Measurements from ENCODE around the gene ELMOD2. TPM values are rescaled to one million over a fixed set of nuclear protein-coding genes. Genes with fewer than 3 reads are reported as not detected.

Gene ELMOD2, protein sequence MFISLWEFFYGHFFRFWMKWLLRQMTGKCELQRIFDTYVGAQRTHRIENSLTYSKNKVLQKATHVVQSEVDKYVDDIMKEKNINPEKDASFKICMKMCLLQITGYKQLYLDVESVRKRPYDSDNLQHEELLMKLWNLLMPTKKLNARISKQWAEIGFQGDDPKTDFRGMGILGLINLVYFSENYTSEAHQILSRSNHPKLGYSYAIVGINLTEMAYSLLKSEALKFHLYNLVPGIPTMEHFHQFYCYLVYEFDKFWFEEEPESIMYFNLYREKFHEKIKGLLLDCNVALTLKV
- polyA plus RNA-seq, result 10 to 100 TPM in 1 of 4 donors, 1 to 10 TPM in 3; 5.6 to 36.3 (median 7.6) TPM
- long read RNA-seq, donor 1, full-length matches to known transcripts, result 12 of 12 reads
- long read RNA-seq, donor 1, partial matches to known transcripts, result 0 of 12 reads
- long read RNA-seq, donor 1, other reads (novel, unspliced or antisense), result 0 of 12 reads
- long read RNA-seq, donor 2, full-length matches to known transcripts, result 3 of 3 reads
- long read RNA-seq, donor 2, partial matches to known transcripts, result 0 of 3 reads
- long read RNA-seq, donor 2, other reads (novel, unspliced or antisense), result 0 of 3 reads
- long read RNA-seq, donor 3, full-length matches to known transcripts, result 7 of 7 reads
- long read RNA-seq, donor 3, partial matches to known transcripts, result 0 of 7 reads
- long read RNA-seq, donor 3, other reads (novel, unspliced or antisense), result 0 of 7 reads
- long read RNA-seq, donor 4, result 0 reads
- long read RNA-seq, donor 5, full-length matches to known transcripts, result 2 of 2 reads
- long read RNA-seq, donor 5, partial matches to known transcripts, result 0 of 2 reads
- long read RNA-seq, donor 5, other reads (novel, unspliced or antisense), result 0 of 2 reads
- long read RNA-seq, donor 6, full-length matches to known transcripts, result 3 of 3 reads
- long read RNA-seq, donor 6, partial matches to known transcripts, result 0 of 3 reads
- long read RNA-seq, donor 6, other reads (novel, unspliced or antisense), result 0 of 3 reads
- long read RNA-seq, donor 7, full-length matches to known transcripts, result 7 of 12 reads
- long read RNA-seq, donor 7, partial matches to known transcripts, result 0 of 12 reads
- long read RNA-seq, donor 7, other reads (novel, unspliced or antisense), result 5 of 12 reads
- long read RNA-seq, donor 8, result 0 reads
- long read RNA-seq, donor 9, full-length matches to known transcripts, result 1 of 1 reads
- long read RNA-seq, donor 9, partial matches to known transcripts, result 0 of 1 reads
- long read RNA-seq, donor 9, other reads (novel, unspliced or antisense), result 0 of 1 reads
- long read RNA-seq, donor 10, full-length matches to known transcripts, result 6 of 6 reads
- long read RNA-seq, donor 10, partial matches to known transcripts, result 0 of 6 reads
- long read RNA-seq, donor 10, other reads (novel, unspliced or antisense), result 0 of 6 reads

DNA sequence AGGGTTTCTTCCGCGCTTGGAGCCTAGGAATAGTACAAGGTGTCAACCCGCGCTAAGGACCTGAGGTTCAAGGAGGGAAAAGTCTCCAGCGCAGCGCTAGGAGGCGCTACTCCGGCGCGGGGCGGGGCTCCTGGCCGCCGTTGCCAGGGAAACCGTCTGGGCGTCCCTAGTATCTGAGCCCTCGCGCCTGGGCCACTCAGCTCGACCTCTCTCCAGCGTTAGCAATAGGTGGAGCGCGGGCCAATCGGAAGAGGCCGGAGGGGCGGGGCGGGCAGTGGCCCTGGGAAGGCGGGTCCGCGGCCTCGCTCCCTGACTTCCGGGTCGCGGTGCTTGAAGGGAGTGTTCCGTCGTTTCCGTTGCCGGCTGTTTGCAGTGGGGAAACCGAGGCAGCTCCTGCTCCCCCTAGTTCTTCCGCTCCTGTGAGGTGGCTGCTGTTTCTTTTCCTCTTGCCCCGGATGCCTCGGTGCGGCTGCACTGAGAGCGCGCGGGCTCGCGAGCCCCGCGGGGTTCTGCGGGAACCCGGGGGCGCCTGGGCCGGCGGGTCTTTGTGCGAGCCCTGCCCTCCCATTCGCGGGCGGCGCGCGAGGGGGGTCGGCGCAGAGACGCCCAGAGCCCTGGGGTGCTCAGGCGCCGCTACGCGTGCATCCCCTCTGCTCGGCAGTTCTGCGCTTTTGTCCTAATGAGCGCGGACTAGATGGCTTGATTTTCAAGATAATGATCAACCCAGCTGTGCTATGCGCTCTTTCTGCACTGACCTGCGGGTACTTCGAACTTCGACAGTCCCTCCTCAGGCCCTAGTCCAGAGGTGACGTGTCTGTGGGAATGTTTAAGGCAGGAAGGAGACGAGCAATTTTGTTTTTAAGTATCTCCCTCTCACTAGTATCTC, at the start of gene ELMOD2:
ELMOD2 (plus strand) TSS at position 312 of the 886 bp plus-strand sequence. CDS start 1,261 bp downstream, outside the sequence.
- Histone ChIP-seq H3K27ac (ENCODE audit: low read depth in 1 of 3, low read length in 2 of 3) (peak within 1 kb of the TSS; percentile 78 to 88 (median 84)), H3K4me1 (ENCODE audit: control insufficient read depth in 3 of 3, insufficient read depth in 2 of 3, low read depth in 1 of 3, low read length in 2 of 3) (peaks cover 0 to 5% (median 5%) of the 10 kb centered on the region in 3 donors), H3K9me3 (ENCODE audit: control insufficient read depth in 2 of 2, insufficient read depth in 1 of 2, low read depth in 1 of 2, low read length in 1 of 2) (no peaks in the 10 kb centered on the region), H3K27me3 (ENCODE audit: control insufficient read depth in 3 of 3, insufficient read depth in 3 of 3, low read length in 3 of 3) (no peaks in the 10 kb centered on the region), H3K4me3 (ENCODE audit: low read depth in 1 of 3, low read length in 3 of 3) (peak within 1 kb of the TSS; percentile 65 to 91 (median 68)), H3K36me3 (ENCODE audit: control insufficient read depth in 3 of 3, insufficient read depth in 2 of 3, low read depth in 1 of 3, low read length in 3 of 3) (peaks cover 0 to 3% (median 0%) of the 10 kb centered on the region in 3 donors)
- DNase-seq, result peak; percentile 98 to 99
- no peak for FAIRE-seq
- 0% methylated on average over 69 to 77 of the region's 77 CpGs for WGBS, 3 donors

DNA sequence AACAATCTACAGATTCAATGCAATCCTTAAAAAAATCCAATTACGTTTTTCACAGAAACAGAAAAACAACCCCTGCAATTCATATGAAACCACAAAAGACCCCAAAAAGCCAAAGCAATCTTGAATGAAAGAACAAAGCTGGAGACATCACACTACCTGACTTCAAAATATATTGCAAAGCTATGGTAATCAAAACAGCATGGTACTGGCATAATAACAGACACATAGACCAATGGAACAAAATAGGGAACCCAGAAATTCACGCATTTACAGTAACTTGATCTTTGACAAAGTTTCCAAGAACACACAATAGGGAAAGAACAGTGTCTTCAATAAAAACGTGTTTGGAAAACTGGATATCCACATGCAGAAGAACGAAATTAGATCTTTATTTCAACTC, 40.5 kb upstream of the ELMOD2 start:
- FAIRE-seq (no peak), DNase-seq (no peak)
- WGBS, 3 donors, result 85 to 92% (median 87%) methylated on average over 4 of the region's 4 CpGs

DNA sequence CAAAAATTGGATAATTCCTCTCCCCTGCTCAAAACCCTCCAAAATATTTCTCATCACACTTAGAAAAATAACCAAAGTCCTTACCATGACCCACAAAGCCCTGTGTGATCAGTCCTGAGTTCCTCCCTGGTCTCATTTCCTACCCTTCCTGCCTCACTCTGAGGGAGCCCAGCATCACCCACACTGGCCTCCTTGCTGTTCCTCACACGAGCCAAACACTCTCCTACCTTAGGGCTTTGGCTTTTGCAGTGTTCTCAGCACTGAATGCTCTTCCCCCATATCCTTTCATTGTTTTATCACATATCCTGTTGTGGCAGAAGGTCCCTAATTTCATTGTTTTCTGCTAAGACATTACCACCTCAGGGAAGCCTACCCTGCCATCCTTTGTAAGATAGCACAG, 38.0 kb upstream of the ELMOD2 start:
- Histone ChIP-seq H3K9me3 (ENCODE audit: control insufficient read depth in 2 of 2, insufficient read depth in 1 of 2, low read depth in 1 of 2, low read length in 1 of 2) (no peaks in the 10 kb centered on the region), H3K27ac (ENCODE audit: low read depth in 1 of 3, low read length in 2 of 3) (no peak overlapping the region), H3K4me1 (ENCODE audit: control insufficient read depth in 3 of 3, insufficient read depth in 2 of 3, low read depth in 1 of 3, low read length in 2 of 3) (no peaks in the 10 kb centered on the region), H3K4me3 (ENCODE audit: low read depth in 1 of 3, low read length in 3 of 3) (no peak overlapping the region), H3K36me3 (ENCODE audit: control insufficient read depth in 3 of 3, insufficient read depth in 2 of 3, low read depth in 1 of 3, low read length in 3 of 3) (no peaks in the 10 kb centered on the region), H3K27me3 (ENCODE audit: control insufficient read depth in 3 of 3, insufficient read depth in 3 of 3, low read length in 3 of 3) (peaks cover 0 to 4% (median 0%) of the 10 kb centered on the region in 3 donors)
- DNase-seq (no peak), FAIRE-seq (no peak)
- 62 to 77% (median 65%) methylated on average over 1 of the region's 1 CpG for WGBS, 3 donors

More for the DNA sequence above, 40.5 kb upstream of the ELMOD2 start:
- Histone ChIP-seq H3K27ac (ENCODE audit: low read depth in 1 of 3, low read length in 2 of 3) (no peak overlapping the region), H3K4me3 (ENCODE audit: low read depth in 1 of 3, low read length in 3 of 3) (no peak overlapping the region), H3K9me3 (ENCODE audit: control insufficient read depth in 2 of 2, insufficient read depth in 1 of 2, low read depth in 1 of 2, low read length in 1 of 2) (no peaks in the 10 kb centered on the region), H3K27me3 (ENCODE audit: control insufficient read depth in 3 of 3, insufficient read depth in 3 of 3, low read length in 3 of 3) (no peaks in the 10 kb centered on the region), H3K4me1 (ENCODE audit: control insufficient read depth in 3 of 3, insufficient read depth in 2 of 3, low read depth in 1 of 3, low read length in 2 of 3) (no peaks in the 10 kb centered on the region), H3K36me3 (ENCODE audit: control insufficient read depth in 3 of 3, insufficient read depth in 2 of 3, low read depth in 1 of 3, low read length in 3 of 3) (no peaks in the 10 kb centered on the region)

DNA sequence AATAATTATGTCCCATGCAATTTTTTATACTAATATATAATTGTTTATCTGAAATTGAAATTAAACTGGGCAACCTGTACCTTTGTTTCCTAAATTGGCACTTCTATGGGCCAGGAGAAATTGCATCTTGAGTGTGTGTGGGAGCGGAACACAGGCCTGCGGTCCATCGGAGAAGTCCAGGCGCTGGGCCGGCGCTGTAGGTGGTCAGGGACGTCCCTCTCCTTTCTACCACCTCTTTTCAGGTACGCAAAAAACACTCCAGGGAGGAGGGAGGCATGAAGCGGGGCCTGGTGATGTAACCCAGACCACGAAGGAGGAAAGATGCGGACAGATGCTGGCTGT, 26.6 kb upstream of the ELMOD2 start:
- no peak for DNase-seq
- H3K36me3 ChIP-seq (ENCODE audit: control insufficient read depth in 3 of 3, insufficient read depth in 2 of 3, low read depth in 1 of 3, low read length in 3 of 3), result no peaks in the 10 kb centered on the region
- no peak for FAIRE-seq
- H3K27me3 ChIP-seq (ENCODE audit: control insufficient read depth in 3 of 3, insufficient read depth in 3 of 3, low read length in 3 of 3), result peaks cover 0 to 40% (median 12%) of the 10 kb centered on the region in 3 donors
- no peaks in the 10 kb centered on the region for H3K4me1 ChIP-seq (ENCODE audit: control insufficient read depth in 3 of 3, insufficient read depth in 2 of 3, low read depth in 1 of 3, low read length in 2 of 3)
- H3K9me3 ChIP-seq (ENCODE audit: control insufficient read depth in 2 of 2, insufficient read depth in 1 of 2, low read depth in 1 of 2, low read length in 1 of 2), result no peaks in the 10 kb centered on the region
- H3K27ac ChIP-seq (ENCODE audit: low read depth in 1 of 3, low read length in 2 of 3), result no peak overlapping the region
- 83 to 86% (median 84%) methylated on average over 11 of the region's 11 CpGs for WGBS, 3 donors
- H3K4me3 ChIP-seq (ENCODE audit: low read depth in 1 of 3, low read length in 3 of 3), result no peak overlapping the region

DNA sequence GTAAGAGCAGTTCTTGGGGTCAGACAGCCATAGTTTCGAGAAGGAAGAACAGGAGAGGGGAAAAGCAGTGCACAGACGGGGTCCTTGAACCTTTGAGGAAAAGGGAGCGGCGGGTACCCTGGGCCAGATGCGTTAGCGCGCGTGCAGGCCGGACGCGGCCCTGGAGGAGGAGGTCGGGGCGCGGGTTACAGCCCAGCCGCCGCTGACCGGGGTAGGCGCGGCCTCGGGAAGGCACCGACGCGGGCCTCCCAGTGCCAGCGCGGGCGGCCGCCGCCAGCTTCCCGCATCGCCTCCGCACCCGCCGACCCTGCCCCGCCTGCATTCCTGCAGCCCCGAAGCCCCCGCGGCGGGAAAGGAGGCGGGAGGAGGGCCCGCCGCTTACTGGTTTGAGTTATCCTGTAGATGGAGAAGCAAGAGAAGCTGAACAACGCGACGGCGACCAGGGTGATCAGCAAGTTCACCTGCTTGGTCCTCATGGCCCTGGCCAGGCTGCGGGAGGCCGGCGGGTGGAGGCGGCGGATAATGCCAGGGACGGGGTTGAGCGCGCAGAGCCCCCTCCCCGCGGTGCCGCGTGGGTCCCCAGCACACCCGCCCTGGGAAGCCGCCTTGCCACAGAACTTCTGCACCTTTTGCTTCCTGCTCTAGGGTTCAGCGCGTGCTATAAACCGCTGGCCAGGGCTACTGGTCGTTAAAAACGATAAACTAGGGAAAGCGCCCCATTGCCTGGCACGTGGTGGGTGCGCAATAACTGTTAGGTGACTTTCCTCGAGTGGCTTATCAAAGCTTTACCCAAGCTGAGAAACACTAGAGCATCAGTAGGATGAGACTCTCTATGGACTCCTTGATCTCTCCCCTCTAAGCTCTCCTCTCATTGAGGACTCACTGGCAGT, 26.0 kb upstream of the ELMOD2 start, which contains the start of gene MGAT4D:
MGAT4D (minus strand) TSS at position 547 of the 890 bp plus-strand sequence; CDS start at position 476, 71 bp downstream.
- H3K27me3 ChIP-seq (ENCODE audit: control insufficient read depth in 3 of 3, insufficient read depth in 3 of 3, low read length in 3 of 3), result peaks cover 0 to 44% (median 12%) of the 10 kb centered on the region in 3 donors
- no peak for FAIRE-seq
- H3K4me1 ChIP-seq (ENCODE audit: control insufficient read depth in 3 of 3, insufficient read depth in 2 of 3, low read depth in 1 of 3, low read length in 2 of 3), result no peaks in the 10 kb centered on the region
- H3K36me3 ChIP-seq (ENCODE audit: control insufficient read depth in 3 of 3, insufficient read depth in 2 of 3, low read depth in 1 of 3, low read length in 3 of 3), result no peaks in the 10 kb centered on the region
- H3K27ac ChIP-seq (ENCODE audit: low read depth in 1 of 3, low read length in 2 of 3), result no peak within 1 kb of the TSS
- no peaks in the 10 kb centered on the region for H3K9me3 ChIP-seq (ENCODE audit: control insufficient read depth in 2 of 2, insufficient read depth in 1 of 2, low read depth in 1 of 2, low read length in 1 of 2)
- peak; percentile 15 to 35 for DNase-seq
- H3K4me3 ChIP-seq (ENCODE audit: low read depth in 1 of 3, low read length in 3 of 3), result peak within 1 kb of the TSS in 1 of 3 donors; percentile 40
- WGBS, 3 donors, result 2 to 6% (median 4%) methylated on average over 60 to 68 of the region's 68 CpGs

DNA sequence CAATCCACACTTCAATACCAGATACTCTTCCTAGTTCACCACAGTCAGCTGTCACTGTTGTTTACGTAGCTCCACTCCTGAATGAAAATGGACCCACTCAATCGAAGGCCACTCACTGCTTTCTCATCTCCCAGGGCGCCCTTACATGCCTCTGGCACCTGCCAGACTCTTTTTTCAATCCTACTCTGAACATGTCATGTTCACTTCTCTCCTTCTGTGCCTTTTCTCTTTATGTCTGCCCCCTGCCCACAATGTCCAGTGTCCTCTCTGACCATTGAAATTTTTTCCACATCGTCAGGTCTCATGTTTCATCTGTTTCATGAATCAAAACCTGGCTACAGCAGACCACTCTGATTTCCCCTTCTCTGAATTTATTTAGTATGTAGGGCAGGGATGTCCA, 24.6 kb upstream of the ELMOD2 start:
- Histone ChIP-seq H3K4me3 (ENCODE audit: low read depth in 1 of 3, low read length in 3 of 3) (no peak overlapping the region), H3K36me3 (ENCODE audit: control insufficient read depth in 3 of 3, insufficient read depth in 2 of 3, low read depth in 1 of 3, low read length in 3 of 3) (no peaks in the 10 kb centered on the region), H3K4me1 (ENCODE audit: control insufficient read depth in 3 of 3, insufficient read depth in 2 of 3, low read depth in 1 of 3, low read length in 2 of 3) (no peaks in the 10 kb centered on the region), H3K27me3 (ENCODE audit: control insufficient read depth in 3 of 3, insufficient read depth in 3 of 3, low read length in 3 of 3) (peaks cover 0 to 44% (median 10%) of the 10 kb centered on the region in 3 donors), H3K9me3 (ENCODE audit: control insufficient read depth in 2 of 2, insufficient read depth in 1 of 2, low read depth in 1 of 2, low read length in 1 of 2) (no peaks in the 10 kb centered on the region), H3K27ac (ENCODE audit: low read depth in 1 of 3, low read length in 2 of 3) (no peak overlapping the region)
- FAIRE-seq (no peak), DNase-seq (no peak)
- WGBS, 3 donors, result 77 to 91% (median 83%) methylated on average over 4 of the region's 4 CpGs

DNA sequence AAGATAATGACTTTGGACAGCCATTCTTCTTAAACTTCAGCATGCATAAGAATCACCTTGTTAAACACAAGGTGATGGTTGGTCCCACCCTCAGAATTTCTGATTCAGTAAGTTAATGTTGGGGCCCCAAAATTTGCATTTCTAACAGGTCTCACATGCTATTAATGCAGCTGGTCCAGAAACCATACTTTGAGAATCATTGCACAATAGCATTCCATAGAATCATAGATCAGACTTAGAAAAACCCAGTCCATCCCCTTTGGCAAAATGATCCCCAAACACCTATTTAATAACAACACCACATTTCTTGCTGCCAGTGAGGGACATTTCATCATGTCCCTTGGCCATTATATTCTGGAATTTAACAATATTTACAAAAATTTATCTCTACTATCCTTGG, 19.7 kb upstream of the ELMOD2 start:
- no peak overlapping the region for H3K4me3 ChIP-seq (ENCODE audit: low read depth in 1 of 3, low read length in 3 of 3)
- H3K27me3 ChIP-seq (ENCODE audit: control insufficient read depth in 3 of 3, insufficient read depth in 3 of 3, low read length in 3 of 3), result peaks cover 0 to 30% (median 0%) of the 10 kb centered on the region in 3 donors
- H3K9me3 ChIP-seq (ENCODE audit: control insufficient read depth in 2 of 2, insufficient read depth in 1 of 2, low read depth in 1 of 2, low read length in 1 of 2), result peaks cover 0 to 11% of the 10 kb centered on the region in 2 donors
- DNase-seq, result no peak
- H3K36me3 ChIP-seq (ENCODE audit: control insufficient read depth in 3 of 3, insufficient read depth in 2 of 3, low read depth in 1 of 3, low read length in 3 of 3), result no peaks in the 10 kb centered on the region
- FAIRE-seq, result no peak
- H3K4me1 ChIP-seq (ENCODE audit: control insufficient read depth in 3 of 3, insufficient read depth in 2 of 3, low read depth in 1 of 3, low read length in 2 of 3), result no peaks in the 10 kb centered on the region
- no peak overlapping the region for H3K27ac ChIP-seq (ENCODE audit: low read depth in 1 of 3, low read length in 2 of 3)

All from small intestine (tissue), 16 donors.